ENCODE data around the gene DNAH8.

GRCh38 chr6:39040080-39040673, 325.1 kb downstream of the DNAH8 start:
- TF ChIP-seq TAF1 (IDR thresholded peaks at IDR 0.05; ENCODE audit: borderline replicate concordance, low read depth, low read length): no peak
- TF ChIP-seq POLR2A (IDR thresholded peaks at IDR 0.05; ENCODE audit: low read depth, low read length): no peak
- TF ChIP-seq POLR2AphosphoS5 (IDR thresholded peaks at IDR 0.05; ENCODE audit: low read depth, low read length): no peak

All from GM12892 (cell line).